ENCODE data around the gene TRPT1.

Gene TRPT1

DNA sequence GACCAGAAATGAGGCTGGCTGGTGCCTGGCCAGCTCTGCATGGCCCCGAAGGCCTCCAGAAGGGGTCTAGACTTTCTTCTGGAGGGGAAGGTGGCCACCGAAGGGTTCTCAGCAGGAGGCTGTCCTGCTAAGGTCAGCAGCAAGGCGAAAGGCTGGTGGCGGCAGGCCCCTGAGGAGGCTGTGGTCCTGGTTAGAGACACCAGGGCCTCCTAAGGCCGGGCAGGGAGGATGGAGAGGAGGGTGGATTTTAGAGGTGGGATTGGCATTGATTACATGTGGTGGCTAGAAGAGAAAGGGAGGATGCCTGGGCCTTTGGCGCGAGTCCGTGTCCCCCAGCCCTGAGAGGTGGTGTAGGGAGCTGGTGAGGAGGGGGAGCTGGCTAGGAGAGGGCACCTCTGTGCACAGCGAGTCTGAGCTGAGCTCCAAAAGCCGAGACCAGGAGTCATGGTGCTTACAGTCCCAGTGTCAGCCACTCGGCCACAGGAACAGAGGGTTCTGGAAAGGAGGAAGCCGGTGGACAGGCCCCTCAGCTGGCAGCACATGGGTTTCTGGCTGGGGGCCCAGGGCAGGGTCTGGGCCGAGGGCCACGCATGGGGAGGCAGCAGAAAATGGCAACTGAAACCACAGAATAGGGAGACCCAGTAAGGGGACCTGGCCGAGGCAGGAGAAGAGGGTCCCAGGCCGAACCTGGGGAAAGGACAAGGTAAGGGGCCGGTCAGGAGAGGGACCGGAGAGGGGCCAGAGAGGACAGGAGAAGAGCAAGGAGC lies 17.0 kb downstream of the TRPT1 start:
- no peaks in the 10 kb centered on the region for H3K79me2 ChIP-seq (ENCODE audit: insufficient read depth, low read length)
- H3K4me2 ChIP-seq (ENCODE audit: low read length), result peak overlapping the region; percentile 90
- no peaks in the 10 kb centered on the region for H3F3A ChIP-seq (ENCODE audit: insufficient read depth, low read length)
- no peaks in the 10 kb centered on the region for H3K27me3 ChIP-seq (ENCODE audit: insufficient read depth, low read length)
- no peak overlapping the region for H2AFZ ChIP-seq (ENCODE audit: low read length)
- H3K4me3 ChIP-seq (ENCODE audit: low read depth, low read length, poor library complexity, severe bottlenecking), result peak overlapping the region; percentile 66
- H3K9me3 ChIP-seq (ENCODE audit: low read length), result no peaks in the 10 kb centered on the region
- peaks cover 41% of the 10 kb centered on the region for H3K4me1 ChIP-seq (ENCODE audit: insufficient read depth, low read length, severe bottlenecking)
- TF ChIP-seq EZH2 (IDR thresholded peaks at IDR 0.05; ENCODE audit: borderline replicate concordance, low read length), result no peak
- TF ChIP-seq, protein P1, sequence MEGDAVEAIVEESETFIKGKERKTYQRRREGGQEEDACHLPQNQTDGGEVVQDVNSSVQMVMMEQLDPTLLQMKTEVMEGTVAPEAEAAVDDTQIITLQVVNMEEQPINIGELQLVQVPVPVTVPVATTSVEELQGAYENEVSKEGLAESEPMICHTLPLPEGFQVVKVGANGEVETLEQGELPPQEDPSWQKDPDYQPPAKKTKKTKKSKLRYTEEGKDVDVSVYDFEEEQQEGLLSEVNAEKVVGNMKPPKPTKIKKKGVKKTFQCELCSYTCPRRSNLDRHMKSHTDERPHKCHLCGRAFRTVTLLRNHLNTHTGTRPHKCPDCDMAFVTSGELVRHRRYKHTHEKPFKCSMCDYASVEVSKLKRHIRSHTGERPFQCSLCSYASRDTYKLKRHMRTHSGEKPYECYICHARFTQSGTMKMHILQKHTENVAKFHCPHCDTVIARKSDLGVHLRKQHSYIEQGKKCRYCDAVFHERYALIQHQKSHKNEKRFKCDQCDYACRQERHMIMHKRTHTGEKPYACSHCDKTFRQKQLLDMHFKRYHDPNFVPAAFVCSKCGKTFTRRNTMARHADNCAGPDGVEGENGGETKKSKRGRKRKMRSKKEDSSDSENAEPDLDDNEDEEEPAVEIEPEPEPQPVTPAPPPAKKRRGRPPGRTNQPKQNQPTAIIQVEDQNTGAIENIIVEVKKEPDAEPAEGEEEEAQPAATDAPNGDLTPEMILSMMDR (IDR thresholded peaks at IDR 0.05; ENCODE audit: low read length), result no peak
- peak overlapping the region; percentile 82 for H3K27ac ChIP-seq (ENCODE audit: low read depth, low read length, poor library complexity, severe bottlenecking)
- peak overlapping the region; percentile 80; the same call in 1 of the 2 replicates for H3K9ac ChIP-seq (ENCODE audit: low read length)
- peaks cover 59% of the 10 kb centered on the region for H3K36me3 ChIP-seq (ENCODE audit: insufficient read depth, low read length)
- H3K9me2 ChIP-seq (ENCODE audit: low read depth, low read length), result no peaks in the 10 kb centered on the region
- H4K20me1 ChIP-seq (ENCODE audit: insufficient read depth, low read length), result no peaks in the 10 kb centered on the region

- H2AFZ ChIP-seq (ENCODE audit: low read length), result no peak overlapping the region
- peaks cover 41% of the 10 kb centered on the region for H3K4me1 ChIP-seq (ENCODE audit: insufficient read depth, low read length, severe bottlenecking)
- H3K27me3 ChIP-seq (ENCODE audit: insufficient read depth, low read length), result no peaks in the 10 kb centered on the region
- H3K9ac ChIP-seq (ENCODE audit: low read length), result peak overlapping the region; percentile 80
- H3K9me2 ChIP-seq (ENCODE audit: low read depth, low read length), result no peaks in the 10 kb centered on the region
- no peak for TF ChIP-seq EZH2 (IDR thresholded peaks at IDR 0.05; ENCODE audit: borderline replicate concordance, low read length)
- TF ChIP-seq, protein P1 (IDR thresholded peaks at IDR 0.05; ENCODE audit: low read length), result no peak
- peaks cover 61% of the 10 kb centered on the region for H3K36me3 ChIP-seq (ENCODE audit: insufficient read depth, low read length)
- peak overlapping the region; percentile 82 for H3K27ac ChIP-seq (ENCODE audit: low read depth, low read length, poor library complexity, severe bottlenecking)
- H4K20me1 ChIP-seq (ENCODE audit: insufficient read depth, low read length), result no peaks in the 10 kb centered on the region
- no peaks in the 10 kb centered on the region for H3K9me3 ChIP-seq (ENCODE audit: low read length)
- no peaks in the 10 kb centered on the region for H3F3A ChIP-seq (ENCODE audit: insufficient read depth, low read length)
- H3K79me2 ChIP-seq (ENCODE audit: insufficient read depth, low read length), result no peaks in the 10 kb centered on the region
- H3K4me3 ChIP-seq (ENCODE audit: low read depth, low read length, poor library complexity, severe bottlenecking), result peak overlapping the region; percentile 66
- H3K4me2 ChIP-seq (ENCODE audit: low read length), result peak overlapping the region; percentile 90
These were observed 17.7 kb downstream of the TRPT1 start for GRCh38 chr11:64208086-64208795.

- TF ChIP-seq EZH2 (IDR thresholded peaks at IDR 0.05; ENCODE audit: borderline replicate concordance, low read length), result no peak
- TF ChIP-seq, protein P1 (IDR thresholded peaks at IDR 0.05; ENCODE audit: low read length), result no peak
- Histone ChIP-seq H3F3A (ENCODE audit: insufficient read depth, low read length) (no peaks in the 10 kb centered on the region), H3K36me3 (ENCODE audit: insufficient read depth, low read length) (peaks cover 67% of the 10 kb centered on the region), H3K27ac (ENCODE audit: low read depth, low read length, poor library complexity, severe bottlenecking) (peak overlapping the region; percentile 82), H3K4me3 (ENCODE audit: low read depth, low read length, poor library complexity, severe bottlenecking) (peak overlapping the region; percentile 66), H3K27me3 (ENCODE audit: insufficient read depth, low read length) (no peaks in the 10 kb centered on the region), H3K4me2 (ENCODE audit: low read length) (peak overlapping the region; percentile 90), H3K9me3 (ENCODE audit: low read length) (no peaks in the 10 kb centered on the region), H3K4me1 (ENCODE audit: insufficient read depth, low read length, severe bottlenecking) (peaks cover 41% of the 10 kb centered on the region), H3K79me2 (ENCODE audit: insufficient read depth, low read length) (no peaks in the 10 kb centered on the region), H4K20me1 (ENCODE audit: insufficient read depth, low read length) (no peaks in the 10 kb centered on the region), H3K9ac (ENCODE audit: low read length) (peak overlapping the region; percentile 80), H2AFZ (ENCODE audit: low read length) (no peak overlapping the region), H3K9me2 (ENCODE audit: low read depth, low read length) (no peaks in the 10 kb centered on the region)
These were observed 18.5 kb downstream of the TRPT1 start for GRCh38 chr11:64207256-64208085.
